HG03060 (cell line): ENCODE measurements around the gene CAMK2N1.

Source experiments
- ATAC-seq: cut with Tn5 transposase; IDR thresholded peaks from one replicate; pipeline ENCODE4 v1.9.1; 2021; ENCODE audit warnings: low read depth, moderate number of reproducible peaks; ENCODE audit not compliant: unreplicated experiment

Gene CAMK2N1

DNA sequence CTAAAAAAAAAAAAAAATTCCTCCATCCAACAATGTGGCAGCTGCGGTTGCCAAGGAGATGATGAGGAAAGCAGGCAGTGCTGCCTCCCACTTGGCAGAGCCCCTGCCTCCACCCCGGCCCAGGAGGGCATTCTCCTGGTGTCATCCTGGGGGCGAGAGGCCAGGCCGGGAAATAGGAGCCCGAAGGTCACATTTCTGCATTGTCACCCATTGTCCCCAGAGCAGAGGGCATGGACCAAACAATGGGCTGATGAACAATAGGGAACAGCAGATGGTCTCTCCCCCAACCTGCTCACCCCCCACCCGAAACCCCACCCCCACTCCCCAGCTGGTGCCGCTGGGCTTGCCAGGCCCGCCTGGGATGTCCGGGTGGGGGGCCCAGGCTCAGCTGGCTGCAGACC lies 37.3 kb downstream of the CAMK2N1 start:
- no peak for ATAC-seq

DNA sequence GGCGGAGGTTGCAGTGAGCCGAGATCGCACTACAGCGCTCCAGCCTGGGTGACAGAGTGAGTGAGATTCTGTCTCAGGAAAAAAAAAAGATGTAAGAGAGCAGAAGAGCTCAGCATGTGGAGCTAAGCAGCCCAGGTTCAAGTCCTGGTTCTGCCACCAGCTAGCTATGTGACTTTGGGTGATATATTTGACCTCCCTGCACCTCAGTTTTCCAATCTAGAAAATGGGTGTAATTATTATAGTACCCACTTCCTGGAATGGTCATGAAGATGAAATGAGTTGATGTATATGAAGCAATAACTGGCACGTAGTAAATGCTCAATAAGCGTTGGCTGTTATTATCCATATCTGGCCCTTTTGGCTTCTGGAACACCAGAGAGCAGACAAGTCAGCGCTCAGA lies 38.2 kb downstream of the CAMK2N1 start:
- no peak for ATAC-seq

DNA sequence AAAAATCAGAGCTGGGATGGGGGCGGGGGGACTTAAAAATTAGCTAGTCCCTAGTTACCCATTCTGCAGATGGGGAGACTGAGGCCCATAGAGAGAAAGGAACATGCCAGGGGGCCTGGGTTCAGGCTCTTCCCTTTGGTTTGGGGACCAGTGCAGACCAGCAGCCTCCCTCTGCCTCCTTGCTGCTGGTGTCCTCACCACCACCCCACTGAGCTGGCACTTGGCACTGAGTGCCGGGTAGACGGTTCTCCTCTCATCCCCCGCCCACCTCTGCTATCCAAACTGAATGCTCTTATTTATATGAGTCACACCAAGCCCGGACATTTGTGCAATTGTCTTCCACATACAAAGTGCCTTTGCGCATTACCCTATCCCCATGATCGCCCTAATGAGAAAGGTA lies 39.2 kb downstream of the CAMK2N1 start:
- no peak for ATAC-seq

DNA sequence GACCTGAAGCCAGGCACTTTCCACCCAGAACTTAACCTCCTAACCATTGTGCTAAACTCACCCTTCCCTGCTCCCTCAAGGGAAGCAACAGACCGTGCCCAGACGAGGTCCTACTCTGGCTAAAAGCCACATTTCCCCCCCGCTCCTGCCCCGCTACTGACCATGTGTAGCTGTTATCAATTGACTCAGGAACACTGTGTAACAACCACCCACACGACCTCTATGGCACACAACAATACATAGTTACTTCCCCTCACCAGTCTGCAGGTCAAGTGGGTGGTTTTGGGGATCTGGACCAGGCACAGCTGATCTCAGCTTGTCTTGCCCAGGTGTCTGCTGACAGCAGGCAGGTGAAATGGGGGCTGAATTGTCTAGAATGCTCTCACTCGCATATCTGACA lies 40.1 kb downstream of the CAMK2N1 start:
- no peak for ATAC-seq

DNA sequence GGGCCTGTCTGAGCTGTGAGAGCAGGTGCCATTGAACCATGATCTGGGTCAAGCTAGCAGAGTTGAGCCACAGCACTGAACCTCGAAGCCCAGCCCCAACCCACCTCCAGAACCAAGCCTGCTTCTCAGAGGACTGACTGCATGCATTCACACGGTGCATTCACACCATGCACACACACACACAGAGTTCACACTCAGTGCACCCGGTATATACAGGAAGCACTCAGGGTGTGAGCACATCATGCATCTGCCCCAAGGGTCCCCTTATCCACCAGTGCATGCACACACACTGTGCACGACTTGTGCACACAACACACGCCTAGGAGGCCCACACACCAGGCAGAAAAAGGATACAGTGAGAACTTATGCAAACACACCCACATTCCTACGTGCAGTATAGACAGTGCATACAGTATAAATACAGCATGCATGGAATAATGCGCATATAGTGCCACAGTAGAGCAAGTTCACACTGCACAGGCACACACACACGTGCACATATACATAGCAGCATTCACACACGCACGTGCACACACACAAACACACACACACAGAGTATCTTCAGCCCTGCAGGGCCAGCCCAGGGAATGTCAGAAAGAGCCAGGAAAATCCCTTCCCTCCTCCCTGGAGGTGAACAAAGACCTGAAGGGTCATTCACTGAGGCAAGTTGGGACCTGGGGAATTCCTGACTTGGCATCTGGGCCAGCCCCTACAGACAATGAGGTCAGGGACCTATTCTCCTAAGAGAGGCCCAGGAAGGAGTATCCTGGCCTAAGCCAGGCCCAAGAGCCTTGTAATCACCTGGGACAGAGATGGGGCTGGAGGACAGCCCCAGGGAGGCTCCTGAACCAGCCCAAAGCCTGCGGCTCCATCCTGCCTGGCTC lies 42.1 kb downstream of the CAMK2N1 start:
- ATAC-seq, result no peak

DNA sequence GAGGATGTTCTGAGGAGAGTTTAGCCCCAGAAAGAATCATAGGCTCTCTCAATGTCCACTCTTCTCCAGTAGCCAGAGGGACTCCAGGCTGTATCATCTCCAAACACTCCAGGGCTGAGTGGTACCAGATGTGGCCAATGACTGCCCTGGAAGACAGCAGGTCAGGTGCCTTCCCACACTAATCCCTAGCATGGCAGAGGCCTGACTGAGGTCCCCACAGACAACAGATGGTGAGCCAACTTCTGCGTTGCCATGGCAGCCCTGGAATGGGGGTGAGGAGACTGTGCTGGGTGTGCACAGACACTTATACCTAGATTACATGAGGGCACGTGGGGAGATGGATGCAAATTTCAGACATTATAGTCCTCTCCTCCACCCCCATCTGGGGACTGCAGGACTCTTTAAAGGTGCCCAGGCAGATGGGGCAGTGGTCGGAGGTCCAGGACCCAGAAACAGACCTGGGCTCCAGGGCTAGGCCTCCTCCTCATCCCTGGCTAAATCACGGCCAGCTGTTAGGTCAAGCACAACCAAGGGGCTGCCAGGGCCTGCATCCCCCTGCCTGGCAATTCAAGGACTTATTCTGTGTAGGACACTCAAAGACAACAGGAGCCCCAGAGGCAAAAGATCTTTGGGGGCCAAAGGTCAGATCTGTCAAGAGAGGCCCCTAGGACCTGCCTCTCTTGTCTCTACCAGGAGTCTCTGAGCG lies 42.9 kb downstream of the CAMK2N1 start:
- no peak for ATAC-seq

DNA sequence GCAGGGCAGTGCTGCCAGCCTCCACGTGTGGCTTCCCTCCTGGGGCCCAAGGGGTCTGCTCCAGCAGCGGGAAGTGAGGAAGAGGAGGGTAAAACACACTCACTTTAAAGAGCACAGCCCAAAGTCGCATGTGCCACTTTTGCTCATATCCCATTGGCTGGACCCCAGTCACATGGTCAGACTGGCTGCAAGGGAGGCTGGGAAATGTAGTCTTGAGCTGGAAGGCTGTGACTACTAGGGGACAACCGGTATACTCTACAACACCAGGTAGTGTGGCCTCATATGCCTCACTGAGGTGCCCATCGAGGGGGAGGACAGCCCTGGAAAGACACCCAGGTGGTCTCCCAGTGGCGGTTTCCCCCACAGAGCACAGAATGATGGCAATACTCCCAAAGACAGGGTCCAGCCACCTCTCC lies 45.2 kb downstream of the CAMK2N1 start:
- ATAC-seq, result no peak

DNA sequence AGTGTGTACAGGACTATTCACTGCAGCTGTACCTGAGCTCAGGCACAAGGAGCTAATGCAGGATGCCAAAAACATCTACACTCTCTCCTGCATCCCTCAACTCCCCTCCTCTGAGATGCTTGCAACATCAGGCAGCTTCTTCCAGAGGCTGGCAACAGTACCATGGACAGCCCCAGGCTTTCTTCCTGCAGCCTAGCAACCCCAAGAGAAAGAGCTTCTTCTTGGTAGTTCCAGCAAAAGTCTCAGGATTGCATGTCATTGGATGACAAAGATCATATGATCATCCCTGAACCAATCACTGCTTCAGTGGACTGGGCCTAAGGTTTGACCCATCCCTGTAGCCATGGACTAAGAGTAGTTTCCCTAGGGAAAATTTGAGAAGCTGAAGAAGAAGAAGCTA lies 46.7 kb downstream of the CAMK2N1 start:
- ATAC-seq, result no peak

DNA sequence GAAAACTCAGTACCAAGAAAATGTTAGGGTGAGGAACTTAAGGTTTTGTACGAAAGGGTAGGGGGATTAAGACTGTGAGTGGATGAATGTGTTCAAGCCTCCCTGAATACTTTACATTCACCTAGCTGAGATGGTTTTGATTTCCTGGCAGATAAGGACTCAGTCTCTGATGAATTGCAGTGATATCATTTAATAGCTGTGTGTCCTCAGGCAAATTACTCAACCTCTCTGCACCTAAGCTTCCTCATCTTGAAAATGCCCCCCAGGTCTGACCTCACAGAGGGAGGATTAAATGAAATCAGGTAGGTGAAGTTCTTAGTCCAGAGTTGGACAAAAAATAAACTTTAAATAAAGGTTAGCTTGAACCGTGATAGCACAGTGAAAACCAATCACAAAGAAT lies 48.4 kb downstream of the CAMK2N1 start:
- ATAC-seq, result no peak

DNA sequence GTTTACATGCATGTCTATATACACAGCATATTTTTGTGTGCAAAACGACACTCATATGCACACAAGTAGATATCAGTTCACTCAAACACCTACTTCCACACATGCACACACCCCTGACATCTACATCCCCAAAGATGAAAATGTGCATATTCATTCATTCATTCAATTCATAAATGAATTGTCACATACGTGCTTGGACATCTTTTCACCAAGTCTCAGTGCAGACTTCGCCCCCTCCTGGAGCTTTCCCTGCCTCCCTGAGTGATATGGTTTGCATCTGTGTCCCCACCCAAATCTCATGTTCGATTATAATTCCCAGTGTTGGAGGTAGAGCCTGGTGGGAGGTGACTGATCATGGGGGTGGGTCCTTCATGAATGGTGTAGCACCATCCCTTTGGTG lies 53.1 kb downstream of the CAMK2N1 start:
- ATAC-seq, result no peak
